Activated naive CD4-positive, alpha-beta T cell treated with anti-CD3 and anti-CD28 coated beads, Interleukin-2, amount 10 ng/mL, durations not matched to agents 7 days and 5 days (primary cell): ENCODE results near the gene MPP1.
A peak's percentile ranks its signal among the peaks of the same experiment; 100 is the strongest.
"Not testable (repeated sequence)": the region's sequence is repeated elsewhere in the genome, so short reads cannot be mapped to it uniquely, and the experiment has no call there.

Source experiments
- CTCF ChIA-PET: fragments of 350-600 bp; sonication (Branson Sonifier 250); formaldehyde crosslinking; loops from one replicate; lab custom pipeline; 2021; ENCODE audit warnings: antibody characterized with exemption; lab: Charles Lee
- DNase-seq: peaks from one replicate; pipeline ENCODE4 v3.0.0-alpha.2; 2020
- H3K27ac Mint-ChIP-seq: one replicate; pipeline ENCODE4 v1.8.0; 2021; ENCODE audit warnings: mild to moderate bottlenecking, moderate library complexity, mixed read lengths
- H3K27me3 Mint-ChIP-seq: one replicate; pipeline ENCODE4 v1.8.0; 2021; ENCODE audit warnings: mild to moderate bottlenecking, mixed read lengths
- H3K36me3 Mint-ChIP-seq: one replicate; pipeline ENCODE4 v1.8.0; 2021; ENCODE audit warnings: mixed read lengths
- H3K4me1 Mint-ChIP-seq: one replicate; pipeline ENCODE4 v1.8.0; 2021; ENCODE audit warnings: mixed read lengths
- H3K4me3 Mint-ChIP-seq: one replicate; pipeline ENCODE4 v1.8.0; 2021; ENCODE audit warnings: mild to moderate bottlenecking, moderate library complexity, mixed read lengths
- H3K9me3 Mint-ChIP-seq: one replicate; pipeline ENCODE4 v1.8.0; 2021; ENCODE audit warnings: mixed read lengths

MPP1 gene

GRCh38 chrX:154821523-154821922, 16.2 kb upstream of the MPP1 start:
- H3K9me3 Mint-ChIP-seq, result no peaks in the 10 kb centered on the region
- H3K4me1 Mint-ChIP-seq, result no peaks in the 10 kb centered on the region
- DNase-seq, result no peak
- CTCF ChIA-PET, result no interaction called here
- no peaks in the 10 kb centered on the region for H3K36me3 Mint-ChIP-seq
- H3K27ac Mint-ChIP-seq, result no peak overlapping the region
- H3K4me3 Mint-ChIP-seq, result no peak overlapping the region
- peaks cover 16% of the 10 kb centered on the region for H3K27me3 Mint-ChIP-seq

GRCh38 chrX:154819771-154820341, 14.6 kb upstream of the MPP1 start:
- H3K9me3 Mint-ChIP-seq, result no peaks in the 10 kb centered on the region
- no peaks in the 10 kb centered on the region for H3K4me1 Mint-ChIP-seq
- no peak overlapping the region for H3K4me3 Mint-ChIP-seq
- H3K27ac Mint-ChIP-seq, result no peak overlapping the region
- H3K27me3 Mint-ChIP-seq, result peaks cover 16% of the 10 kb centered on the region
- CTCF ChIA-PET, result no interaction called here
- H3K36me3 Mint-ChIP-seq, result no peaks in the 10 kb centered on the region
- DNase-seq, result no peak

- no peak for DNase-seq
- Mint-ChIP-seq H3K4me1 (no peaks in the 10 kb centered on the region), H3K27ac (no peak overlapping the region), H3K9me3 (no peaks in the 10 kb centered on the region), H3K36me3 (no peaks in the 10 kb centered on the region), H3K27me3 (peaks cover 16% of the 10 kb centered on the region), H3K4me3 (no peak overlapping the region)
- CTCF ChIA-PET, result no interaction called here
Measured at GRCh38 chrX:154818916-154819770, 13.9 kb upstream of the MPP1 start.

GRCh38 chrX:154817048-154817618, 11.8 kb upstream of the MPP1 start:
- H3K36me3 Mint-ChIP-seq, H3K4me3 Mint-ChIP-seq, H3K4me1 Mint-ChIP-seq, DNase-seq, CTCF ChIA-PET, H3K27ac Mint-ChIP-seq, H3K9me3 Mint-ChIP-seq: not testable (repeated sequence)
- peaks cover 17% of the 10 kb centered on the region for H3K27me3 Mint-ChIP-seq

- H3K4me1 Mint-ChIP-seq, H3K27ac Mint-ChIP-seq, CTCF ChIA-PET, H3K4me3 Mint-ChIP-seq, DNase-seq, H3K36me3 Mint-ChIP-seq, H3K9me3 Mint-ChIP-seq: not testable (repeated sequence)
- peaks cover 16% of the 10 kb centered on the region for H3K27me3 Mint-ChIP-seq
Measured at GRCh38 chrX:154816326-154816898, 11.1 kb upstream of the MPP1 start.

- H3K4me3 Mint-ChIP-seq, result no peak overlapping the region
- no peaks in the 10 kb centered on the region for H3K36me3 Mint-ChIP-seq
- H3K9me3 Mint-ChIP-seq, result no peaks in the 10 kb centered on the region
- H3K27me3 Mint-ChIP-seq, result peaks cover 15% of the 10 kb centered on the region
- H3K4me1 Mint-ChIP-seq, result no peaks in the 10 kb centered on the region
- no peak for DNase-seq
- H3K27ac Mint-ChIP-seq, result no peak overlapping the region
- CTCF ChIA-PET, result no interaction called here
Measured at GRCh38 chrX:154815274-154815818, 10.1 kb upstream of the MPP1 start.

- DNase-seq, result no peak
- CTCF ChIA-PET, result no interaction called here
- Mint-ChIP-seq H3K27ac (no peak overlapping the region), H3K4me1 (peaks cover 10% of the 10 kb centered on the region), H3K9me3 (no peaks in the 10 kb centered on the region), H3K27me3 (peaks cover 9% of the 10 kb centered on the region), H3K36me3 (no peaks in the 10 kb centered on the region), H3K4me3 (no peak overlapping the region)
Measured at GRCh38 chrX:154813801-154814200, 8.5 kb upstream of the MPP1 start.

- Mint-ChIP-seq H3K27ac (no peak overlapping the region), H3K27me3 (peaks cover 11% of the 10 kb centered on the region), H3K36me3 (no peaks in the 10 kb centered on the region), H3K4me1 (peaks cover 10% of the 10 kb centered on the region), H3K4me3 (no peak overlapping the region), H3K9me3 (no peaks in the 10 kb centered on the region)
- DNase-seq, result no peak
- CTCF ChIA-PET, result interaction anchor here (0.6 to 0.7 kb wide), 2 partner anchors 10 to 1887 kb away, joined by 3 read pairs; no protein-coding TSS in a partner anchor
Measured at GRCh38 chrX:154812341-154813101, 7.2 kb upstream of the MPP1 start.

GRCh38 chrX:154809939-154810665, 4.8 kb upstream of the MPP1 start:
- Mint-ChIP-seq H3K27me3 (peaks cover 14% of the 10 kb centered on the region), H3K36me3 (no peaks in the 10 kb centered on the region), H3K9me3 (peaks cover 5% of the 10 kb centered on the region), H3K27ac (no peak overlapping the region), H3K4me3 (no peak overlapping the region), H3K4me1 (peaks cover 17% of the 10 kb centered on the region)
- CTCF ChIA-PET, result interaction anchor here (0.6 to 1.3 kb wide), 2 partner anchors 61 to 90 kb away, joined by 3 to 4 read pairs; no protein-coding TSS in a partner anchor
- no peak for DNase-seq

GRCh38 chrX:154806837-154807501, 1.7 kb upstream of the MPP1 start:
- Mint-ChIP-seq H3K4me3 (no peak overlapping the region), H3K4me1 (peaks cover 43% of the 10 kb centered on the region), H3K9me3 (peaks cover 5% of the 10 kb centered on the region), H3K27me3 (peaks cover 9% of the 10 kb centered on the region), H3K36me3 (no peaks in the 10 kb centered on the region), H3K27ac (no peak overlapping the region)
- CTCF ChIA-PET, result no interaction called here
- DNase-seq, result no peak

GRCh38 chrX:154805696-154806091, 409 bp upstream of the MPP1 start:
- peaks cover 5% of the 10 kb centered on the region for H3K9me3 Mint-ChIP-seq
- peaks cover 9% of the 10 kb centered on the region for H3K27me3 Mint-ChIP-seq
- H3K4me1 Mint-ChIP-seq, result peaks cover 52% of the 10 kb centered on the region
- H3K27ac Mint-ChIP-seq, result peak overlapping the region; percentile 46
- CTCF ChIA-PET, result interaction anchor here (1.0 kb wide), 1 partner anchor 57 kb away, joined by 5 read pairs; no protein-coding TSS in a partner anchor
- DNase-seq, result no peak
- no peaks in the 10 kb centered on the region for H3K36me3 Mint-ChIP-seq
- H3K4me3 Mint-ChIP-seq, result peak overlapping the region; percentile 76

- CTCF ChIA-PET, result interaction anchor here (0.9 kb wide), 1 partner anchor 56 kb away, joined by 3 read pairs; no protein-coding TSS in a partner anchor
- Mint-ChIP-seq H3K27me3 (peaks cover 9% of the 10 kb centered on the region), H3K36me3 (no peaks in the 10 kb centered on the region), H3K9me3 (peaks cover 5% of the 10 kb centered on the region), H3K27ac (peak overlapping the region; percentile 66), H3K4me1 (peaks cover 57% of the 10 kb centered on the region), H3K4me3 (peak overlapping the region; percentile 76)
- no peak for DNase-seq
Measured at GRCh38 chrX:154804261-154804956, 876 bp downstream of the MPP1 start.
